Cardiac ventricle fibroblast (primary cell): ENCODE measurements around the gene CNTRL. TPM values are rescaled to one million over a fixed set of nuclear protein-coding genes. Genes with fewer than 3 reads are reported as not detected.

Experiments
- total RNA-seq: library from RNA; depleted of rRNA; stranded (reverse); fragments of >200 nt; gene quantifications from 2 replicates; pipeline ENCODE4 v1.2.3, GENCODE V29; 2015

The CNTRL gene
- total RNA-seq, result 4.7 and 5.5 TPM in 2 replicates

DNA sequence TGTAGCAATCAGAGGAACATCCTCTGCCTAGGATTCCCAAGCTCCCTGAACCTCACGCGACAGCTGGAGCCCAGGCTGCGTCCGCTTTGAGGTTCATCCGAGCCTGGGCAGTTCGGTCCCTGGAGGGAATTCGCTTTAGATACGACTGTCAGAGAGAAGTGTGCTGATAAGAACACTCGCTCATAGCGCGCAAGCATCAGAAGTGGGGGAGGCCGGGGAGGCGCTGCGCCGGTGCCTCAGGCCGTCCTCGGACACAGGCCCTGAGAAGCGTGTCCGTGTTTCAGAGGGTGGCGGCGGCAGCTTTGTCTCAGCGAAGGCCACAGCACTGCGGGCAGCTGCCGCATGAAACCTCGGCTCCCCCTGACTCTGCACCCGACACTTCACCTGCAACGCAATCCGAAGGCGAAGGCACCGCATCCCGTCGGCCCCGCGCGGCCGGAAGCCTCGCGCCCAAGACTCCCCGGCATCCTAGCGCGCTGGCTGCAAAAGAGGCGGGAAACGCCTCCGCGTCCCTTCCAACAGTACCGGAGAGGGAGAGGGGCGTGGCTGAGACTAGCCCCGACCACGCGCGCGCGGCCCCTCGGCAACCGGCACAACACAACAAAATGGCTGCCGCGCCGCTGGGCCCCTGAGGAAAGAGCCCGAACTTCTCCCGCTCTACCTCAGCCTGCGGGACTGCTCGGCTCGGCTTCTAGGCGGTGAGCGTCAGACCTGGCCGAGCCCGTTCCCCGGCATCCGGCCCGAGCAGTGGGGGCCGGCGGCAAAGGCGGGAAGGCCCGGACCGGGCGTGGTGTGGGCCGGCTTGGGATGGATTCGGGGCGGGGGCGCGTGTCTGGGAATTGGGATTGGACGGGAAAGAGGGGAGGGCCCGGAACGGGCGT lies at the start of gene CNTRL:
CNTRL (plus strand) TSS at position 586 of the 881 bp plus-strand sequence. CDS start 13,372 bp downstream, outside the sequence.

GRCh38 chr9:121050128-121050988 lies 24.4 kb upstream of the CNTRL start, which contains the start of gene C5:
C5 (minus strand) TSS chr9:121050275; CDS start chr9:121050246, 29 bp downstream.

GRCh38 chr9:121201738-121202533 lies 127.2 kb downstream of the CNTRL start, which contains the start of gene RAB14:
RAB14 (minus strand) TSS chr9:121201869; CDS start chr9:121193412, 8,457 bp downstream.

Other genes with a start within 250 kb of the CNTRL start
- 25.6 and 26.3 TPM in 2 replicates for gene PSMD5, start 232.0 kb upstream of the CNTRL start, total RNA-seq
- gene PHF19, start 197.8 kb upstream of the CNTRL start, total RNA-seq, result 22.9 and 28.7 TPM in 2 replicates
- gene TRAF1, start 148.2 kb upstream of the CNTRL start, total RNA-seq, result 1.9 and 3.4 TPM in 2 replicates
- gene C5, start 24.7 kb upstream of the CNTRL start, total RNA-seq, result 3.4 and 3.9 TPM in 2 replicates
- 30.3 and 32.0 TPM in 2 replicates for gene RAB14, start 126.9 kb downstream of the CNTRL start, total RNA-seq
- gene GSN, start 193.2 kb downstream of the CNTRL start, total RNA-seq, result 739 and 768 TPM in 2 replicates